ENCODE results near the gene CD2.

The CD2 gene

GRCh38 chr1:116769561-116769977 lies 15.3 kb downstream of the CD2 start:
- no peaks in the 10 kb centered on the region for H3K9me3 ChIP-seq (replicated peaks in 1 of 2; ENCODE audit: control insufficient read depth in 2 of 2, insufficient read depth in 1 of 2, low read depth in 1 of 2, low read length in 2 of 2)
- no peak overlapping the region for H4K8ac ChIP-seq (ENCODE audit: low read depth, low read length)
- H3K36me3 ChIP-seq (replicated peaks in 1 of 2; ENCODE audit: control insufficient read depth in 2 of 2, insufficient read depth in 2 of 2, low read length in 2 of 2): no peaks in the 10 kb centered on the region
- no peak overlapping the region for H2BK5ac ChIP-seq (ENCODE audit: low read length)
- H3K4me1 ChIP-seq (ENCODE audit: control insufficient read depth in 2 of 2, insufficient read depth in 1 of 2, low read depth in 1 of 2, low read length in 2 of 2): no peaks in the 10 kb centered on the region
- no peak overlapping the region for H2BK120ac ChIP-seq (ENCODE audit: low read depth, low read length)
- H3K18ac ChIP-seq (ENCODE audit: low read length): no peak overlapping the region
- no peak overlapping the region for H3K4ac ChIP-seq (ENCODE audit: low read length)
- H3K4me2 ChIP-seq (ENCODE audit: insufficient read depth, low read length, poor library complexity, severe bottlenecking): no peak overlapping the region
- no peak overlapping the region for H3K14ac ChIP-seq (ENCODE audit: low read length)
- no peak overlapping the region for H2BK12ac ChIP-seq (ENCODE audit: low read length)
- H2BK15ac ChIP-seq (ENCODE audit: low read length): no peak overlapping the region
- H3K79me1 ChIP-seq (ENCODE audit: low read depth, low read length): no peaks in the 10 kb centered on the region
- no peaks in the 10 kb centered on the region for H3K27me3 ChIP-seq (ENCODE audit: control insufficient read depth in 3 of 3, insufficient read depth in 3 of 3, low read depth in 1 of 3, low read length in 3 of 3)
- WGBS, 2 donors (ENCODE audit: extremely low coverage in 2 of 2, insufficient read length in 2 of 2, insufficient replicate concordance in 1 of 2): no CpG with 5 or more reads among the region's 1 CpG
- H3K23ac ChIP-seq (ENCODE audit: low read depth, low read length, poor library complexity): no peak overlapping the region
- no peak overlapping the region for H3K4me3 ChIP-seq (ENCODE audit: low read length in 2 of 2)
- no peak overlapping the region for H3K27ac ChIP-seq (replicated peaks; ENCODE audit: low read length)
- no peak overlapping the region for H3K9ac ChIP-seq (ENCODE audit: low read depth, low read length, poor library complexity)
- no peak overlapping the region for H2AK5ac ChIP-seq (ENCODE audit: low read depth, low read length)
- H4K91ac ChIP-seq (ENCODE audit: low read depth, low read length, poor library complexity): no peak overlapping the region
- DNase-seq (ENCODE audit: low spot score): no peak
- no peak overlapping the region for H2AFZ ChIP-seq (ENCODE audit: low read length)

GRCh38 chr1:116769994-116770393 lies 15.8 kb downstream of the CD2 start:
- Histone ChIP-seq H4K8ac (ENCODE audit: low read depth, low read length) (no peak overlapping the region), H3K79me1 (ENCODE audit: low read depth, low read length) (no peaks in the 10 kb centered on the region)

GRCh38 chr1:116770625-116771024 lies 16.4 kb downstream of the CD2 start:
- Histone ChIP-seq H3K14ac (ENCODE audit: low read length) (no peak overlapping the region), H3K79me1 (ENCODE audit: low read depth, low read length) (no peaks in the 10 kb centered on the region), H2BK15ac (ENCODE audit: low read length) (no peak overlapping the region), H2BK12ac (ENCODE audit: low read length) (no peak overlapping the region), H2AK5ac (ENCODE audit: low read depth, low read length) (no peak overlapping the region), H3K4me1 (ENCODE audit: control insufficient read depth in 2 of 2, insufficient read depth in 1 of 2, low read depth in 1 of 2, low read length in 2 of 2) (no peaks in the 10 kb centered on the region), H3K27ac (replicated peaks; ENCODE audit: low read length) (no peak overlapping the region), H4K91ac (ENCODE audit: low read depth, low read length, poor library complexity) (no peak overlapping the region), H4K8ac (ENCODE audit: low read depth, low read length) (no peak overlapping the region), H3K4ac (ENCODE audit: low read length) (no peak overlapping the region), H3K18ac (ENCODE audit: low read length) (no peak overlapping the region), H3K27me3 (ENCODE audit: control insufficient read depth in 3 of 3, insufficient read depth in 3 of 3, low read depth in 1 of 3, low read length in 3 of 3) (no peaks in the 10 kb centered on the region), H3K36me3 (replicated peaks in 1 of 2; ENCODE audit: control insufficient read depth in 2 of 2, insufficient read depth in 2 of 2, low read length in 2 of 2) (no peaks in the 10 kb centered on the region), H2AFZ (ENCODE audit: low read length) (no peak overlapping the region), H3K9ac (ENCODE audit: low read depth, low read length, poor library complexity) (no peak overlapping the region), H3K23ac (ENCODE audit: low read depth, low read length, poor library complexity) (no peak overlapping the region), H2BK120ac (ENCODE audit: low read depth, low read length) (no peak overlapping the region), H3K9me3 (replicated peaks in 1 of 2; ENCODE audit: control insufficient read depth in 2 of 2, insufficient read depth in 1 of 2, low read depth in 1 of 2, low read length in 2 of 2) (peaks cover 0 to 3% of the 10 kb centered on the region in 2 donors), H2BK5ac (ENCODE audit: low read length) (no peak overlapping the region), H3K4me2 (ENCODE audit: insufficient read depth, low read length, poor library complexity, severe bottlenecking) (no peak overlapping the region), H3K4me3 (ENCODE audit: low read length in 2 of 2) (no peak overlapping the region)
- DNase-seq (ENCODE audit: low spot score): no peak
- WGBS, 2 donors (ENCODE audit: extremely low coverage in 2 of 2, insufficient read length in 2 of 2, insufficient replicate concordance in 1 of 2): 100% methylated on average over 2 of the region's 5 CpGs; no CpG with 5 or more reads in 1 of the 2 donors

More at GRCh38 chr1:116769994-116770393, 15.8 kb downstream of the CD2 start:
- no peak overlapping the region for H3K23ac ChIP-seq (ENCODE audit: low read depth, low read length, poor library complexity)
- H3K36me3 ChIP-seq (replicated peaks in 1 of 2; ENCODE audit: control insufficient read depth in 2 of 2, insufficient read depth in 2 of 2, low read length in 2 of 2): no peaks in the 10 kb centered on the region
- H4K91ac ChIP-seq (ENCODE audit: low read depth, low read length, poor library complexity): no peak overlapping the region
- no peak overlapping the region for H3K9ac ChIP-seq (ENCODE audit: low read depth, low read length, poor library complexity)
- peaks cover 0 to under 1% of the 10 kb centered on the region in 2 donors for H3K9me3 ChIP-seq (replicated peaks in 1 of 2; ENCODE audit: control insufficient read depth in 2 of 2, insufficient read depth in 1 of 2, low read depth in 1 of 2, low read length in 2 of 2)
- no peak overlapping the region for H2BK15ac ChIP-seq (ENCODE audit: low read length)
- H3K27me3 ChIP-seq (ENCODE audit: control insufficient read depth in 3 of 3, insufficient read depth in 3 of 3, low read depth in 1 of 3, low read length in 3 of 3): no peaks in the 10 kb centered on the region
- no peak overlapping the region for H3K4me2 ChIP-seq (ENCODE audit: insufficient read depth, low read length, poor library complexity, severe bottlenecking)
- H2AK5ac ChIP-seq (ENCODE audit: low read depth, low read length): no peak overlapping the region
- no peaks in the 10 kb centered on the region for H3K4me1 ChIP-seq (ENCODE audit: control insufficient read depth in 2 of 2, insufficient read depth in 1 of 2, low read depth in 1 of 2, low read length in 2 of 2)
- H3K14ac ChIP-seq (ENCODE audit: low read length): no peak overlapping the region
- no peak overlapping the region for H2AFZ ChIP-seq (ENCODE audit: low read length)
- no peak overlapping the region for H2BK120ac ChIP-seq (ENCODE audit: low read depth, low read length)
- H2BK12ac ChIP-seq (ENCODE audit: low read length): no peak overlapping the region
- no peak overlapping the region for H3K4me3 ChIP-seq (ENCODE audit: low read length in 2 of 2)
- no peak overlapping the region for H3K18ac ChIP-seq (ENCODE audit: low read length)
- no peak for DNase-seq (ENCODE audit: low spot score)
- no CpG with 5 or more reads among the region's 9 CpGs for WGBS, 2 donors (ENCODE audit: extremely low coverage in 2 of 2, insufficient read length in 2 of 2, insufficient replicate concordance in 1 of 2)
- no peak overlapping the region for H2BK5ac ChIP-seq (ENCODE audit: low read length)
- H3K27ac ChIP-seq (replicated peaks; ENCODE audit: low read length): no peak overlapping the region
- H3K4ac ChIP-seq (ENCODE audit: low read length): no peak overlapping the region

- Histone ChIP-seq H4K91ac (ENCODE audit: low read depth, low read length, poor library complexity) (no peak overlapping the region), H2BK15ac (ENCODE audit: low read length) (no peak overlapping the region), H3K4me2 (ENCODE audit: insufficient read depth, low read length, poor library complexity, severe bottlenecking) (no peak overlapping the region), H3K4ac (ENCODE audit: low read length) (no peak overlapping the region), H4K8ac (ENCODE audit: low read depth, low read length) (no peak overlapping the region), H2BK120ac (ENCODE audit: low read depth, low read length) (no peak overlapping the region), H3K4me1 (ENCODE audit: control insufficient read depth in 2 of 2, insufficient read depth in 1 of 2, low read depth in 1 of 2, low read length in 2 of 2) (no peaks in the 10 kb centered on the region), H3K79me1 (ENCODE audit: low read depth, low read length) (no peaks in the 10 kb centered on the region), H3K14ac (ENCODE audit: low read length) (no peak overlapping the region), H2AK5ac (ENCODE audit: low read depth, low read length) (no peak overlapping the region), H3K9me3 (replicated peaks in 1 of 2; ENCODE audit: control insufficient read depth in 2 of 2, insufficient read depth in 1 of 2, low read depth in 1 of 2, low read length in 2 of 2) (peaks cover 0 to 3% of the 10 kb centered on the region in 2 donors), H3K4me3 (ENCODE audit: low read length in 2 of 2) (no peak overlapping the region), H3K9ac (ENCODE audit: low read depth, low read length, poor library complexity) (no peak overlapping the region), H2BK5ac (ENCODE audit: low read length) (no peak overlapping the region), H3K27ac (replicated peaks; ENCODE audit: low read length) (no peak overlapping the region), H3K23ac (ENCODE audit: low read depth, low read length, poor library complexity) (no peak overlapping the region), H3K27me3 (ENCODE audit: control insufficient read depth in 3 of 3, insufficient read depth in 3 of 3, low read depth in 1 of 3, low read length in 3 of 3) (no peaks in the 10 kb centered on the region), H2AFZ (ENCODE audit: low read length) (no peak overlapping the region), H3K36me3 (replicated peaks in 1 of 2; ENCODE audit: control insufficient read depth in 2 of 2, insufficient read depth in 2 of 2, low read length in 2 of 2) (no peaks in the 10 kb centered on the region), H2BK12ac (ENCODE audit: low read length) (no peak overlapping the region), H3K18ac (ENCODE audit: low read length) (no peak overlapping the region)
- no peak for DNase-seq (ENCODE audit: low spot score)
- no CpG with 5 or more reads among the region's 2 CpGs for WGBS, 2 donors (ENCODE audit: extremely low coverage in 2 of 2, insufficient read length in 2 of 2, insufficient replicate concordance in 1 of 2)
Observed at GRCh38 chr1:116771997-116772647, 17.9 kb downstream of the CD2 start.
